Heart left ventricle (tissue), 16 donors: ENCODE results near the gene ITGB3. TPM values are rescaled to one million over a fixed set of nuclear protein-coding genes. Genes with fewer than 3 reads are reported as not detected.
A peak's percentile ranks its signal among the peaks of the same experiment; 100 is the strongest.

Experiments used
- ATAC-seq, 4 donors: fragments of 200-7000 bp; cut with Tn5 transposase; one replicate each; pipeline ENCODE4 v1.9.1; 2020 to 2022; ENCODE audit warnings: moderate library complexity in 4 of 4, mild to moderate bottlenecking in 3 of 4, moderate number of reproducible peaks in 1 of 4
- DNase-seq, 5 donors: peaks; one replicate each; pipeline ENCODE4 v3.0.0-alpha.2; 2020
- H3K27ac ChIP-seq, 12 donors: fragments of 200-600 bp; sonication (generic) in 4 of 12; one replicate each; pipeline versions ENCODE4 v1.5.0 to v1.8.0; 2016 to 2022; ENCODE audit warnings: mild to moderate bottlenecking in 2 of 12
- H3K27me3 ChIP-seq, 9 donors: fragments of 200-600 bp; sonication (generic) in 2 of 9; one replicate each; pipeline versions ENCODE4 v1.5.1 to v1.8.0; 2016 to 2022; ENCODE audit warnings: mild to moderate bottlenecking in 3 of 9
- H3K36me3 ChIP-seq, 9 donors: fragments of 200-600 bp; sonication (generic) in 2 of 9; one replicate each; pipeline versions ENCODE4 v1.5.0 to v1.8.0; 2018 to 2022; ENCODE audit warnings: mild to moderate bottlenecking in 2 of 9
- H3K4me1 ChIP-seq, 12 donors: fragments of 200-600 bp; sonication (generic) in 4 of 12; one replicate each; pipeline versions ENCODE4 v1.5.0 to v1.8.0; 2016 to 2022; ENCODE audit warnings: mild to moderate bottlenecking in 3 of 12
- H3K4me3 ChIP-seq, 12 donors: fragments of 200-600 bp; sonication (generic) in 4 of 12; one replicate each; pipeline versions ENCODE4 v1.5.0 to v1.8.0; 2017 to 2022; ENCODE audit warnings: mild to moderate bottlenecking in 9 of 12, moderate library complexity in 4 of 12
- H3K9me3 ChIP-seq, 12 donors: fragments of 200-600 bp; sonication (generic) in 4 of 12; one replicate each; pipeline versions ENCODE4 v1.5.0 to v1.8.0; 2016 to 2022; ENCODE audit warnings: mild to moderate bottlenecking in 1 of 12
- POLR2A ChIP-seq, 2 donors: fragments of 450-650 bp; IDR thresholded peaks; one replicate each; pipeline ENCODE4 v1.6.1; 2017; ENCODE audit warnings: antibody characterized with exemption in 2 of 2, mild to moderate bottlenecking in 2 of 2, moderate library complexity in 2 of 2
- WGBS, 4 donors: extraction: QIAGEN DNeasy Blood & Tissue Kit in 2 of 4; methylation state at CpG; one replicate each; pipeline versions ENCODE4 v1.1.5 to v1.1.7; 2013 to 2018; 5-methylcytosine and 5-hydroxymethylcytosine counted together
- intact Hi-C, 10 donors: fragments of 100-400 bp; cut with DNase I; formaldehyde crosslinking; loops; one replicate each; pipeline versions ENCODE4 v1.11.1 to v1.14.2; 2022
- polyA plus RNA-seq, 2 donors: library from polyadenylated mRNA; stranded (reverse); fragments of 200-250 nt; gene quantifications; one replicate each; pipeline ENCODE4 v1.2.3, GENCODE V29; 2013
- total RNA-seq, 9 donors: library from RNA; depleted of rRNA in 2 of 9; stranded (reverse); fragments of >200 nt in 2 of 9; fragmentation: NEBNext Ultra II Directional in 3 of 9; extraction: Animal tissue kit (Norgen Biotek cat#: 25700) in 3 of 9; gene quantifications; one replicate each; pipeline versions ENCODE4 v1.1.0 to v1.2.4, GENCODE V29; 2016 to 2023
- TF ChIP-seq, protein P1 (sequence below), 12 donors: fragments of 200-600 bp; sonication (generic) in 4 of 12; IDR thresholded peaks; one replicate each; pipeline versions ENCODE4 v1.5.0 to v1.8.0; 2018 to 2022; ENCODE audit warnings: antibody characterized with exemption in 12 of 12, mild to moderate bottlenecking in 5 of 12
- donor health status: ischemic (EF 13 %, LVEDD 7.1; RV severe dilation, severe dysfunction).
- donor health status: healthy with polysubstance abuse.
- donor health status: DM: no; HTN: yes; CAD: no.
- donor health status: DM: no; HTN: no; CAD: no.
- donor health status: ischemic (EF 25% LVEDD 6.9; RV normal size, moderate dysfunction).
- donor health status: ischemic (EF 25% LVEDD 5.7; RV mildly dilated, moderate dysfunction).
- donor health status: healthy.
- donor health status: DM: yes; HTN: yes; CAD: no.
- donor health status: ischemic (EF 35%, LVEDD 5.7; RV mildly dilated, moderate dysfunction).
- donor health status: nonischemic (EF 11% LVEDD 7.7; RV severe dilation, severe dysfunction).
- donor health status: DM: yes; HTN: yes; CAD: no.
- donor health status: PGD.
- donor health status: ischemic (EF 29% LVEDD 5.4; RV normal size, mild dysfunction).
- donor health status: nonischemic (EF 23%, LVEDD 6.1; RV moderate dilation, normal function).

Gene ITGB3
- total and polyA plus RNA-seq, 11 donors: 1.3 to 14.8 (median 4.8) TPM

GRCh38 chr17:47250855-47251254, 2.8 kb upstream of the ITGB3 start:
- peaks cover 0 to 25% (median 8%) of the 10 kb centered on the region in 12 donors for H3K4me1 ChIP-seq
- intact Hi-C loops: loop anchor here in 1 of 10 donors (5.0 kb wide), 1 partner anchor 51 kb away; no protein-coding TSS in a partner anchor
- H3K27me3 ChIP-seq: peaks cover 0 to 25% (median 0%) of the 10 kb centered on the region in 9 donors
- ATAC-seq (no peak), DNase-seq (no peak)
- H3K9me3 ChIP-seq: no peaks in the 10 kb centered on the region
- 67 to 95% (median 92%) methylated on average over 2 of the region's 2 CpGs for WGBS, 4 donors
- no peak overlapping the region for H3K27ac ChIP-seq
- H3K4me3 ChIP-seq: no peak overlapping the region
- H3K36me3 ChIP-seq: no peaks in the 10 kb centered on the region
- no peak for TF ChIP-seq POLR2A (IDR thresholded peaks at IDR 0.05)
- TF ChIP-seq, protein P1, sequence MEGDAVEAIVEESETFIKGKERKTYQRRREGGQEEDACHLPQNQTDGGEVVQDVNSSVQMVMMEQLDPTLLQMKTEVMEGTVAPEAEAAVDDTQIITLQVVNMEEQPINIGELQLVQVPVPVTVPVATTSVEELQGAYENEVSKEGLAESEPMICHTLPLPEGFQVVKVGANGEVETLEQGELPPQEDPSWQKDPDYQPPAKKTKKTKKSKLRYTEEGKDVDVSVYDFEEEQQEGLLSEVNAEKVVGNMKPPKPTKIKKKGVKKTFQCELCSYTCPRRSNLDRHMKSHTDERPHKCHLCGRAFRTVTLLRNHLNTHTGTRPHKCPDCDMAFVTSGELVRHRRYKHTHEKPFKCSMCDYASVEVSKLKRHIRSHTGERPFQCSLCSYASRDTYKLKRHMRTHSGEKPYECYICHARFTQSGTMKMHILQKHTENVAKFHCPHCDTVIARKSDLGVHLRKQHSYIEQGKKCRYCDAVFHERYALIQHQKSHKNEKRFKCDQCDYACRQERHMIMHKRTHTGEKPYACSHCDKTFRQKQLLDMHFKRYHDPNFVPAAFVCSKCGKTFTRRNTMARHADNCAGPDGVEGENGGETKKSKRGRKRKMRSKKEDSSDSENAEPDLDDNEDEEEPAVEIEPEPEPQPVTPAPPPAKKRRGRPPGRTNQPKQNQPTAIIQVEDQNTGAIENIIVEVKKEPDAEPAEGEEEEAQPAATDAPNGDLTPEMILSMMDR (IDR thresholded peaks at IDR 0.05): no peak

- 81 to 100% (median 95%) methylated on average over 1 of the region's 1 CpG for WGBS, 4 donors
- peaks cover 0 to 27% (median 8%) of the 10 kb centered on the region in 12 donors for H3K4me1 ChIP-seq
- no peak overlapping the region for H3K27ac ChIP-seq
- no peaks in the 10 kb centered on the region for H3K36me3 ChIP-seq
- H3K4me3 ChIP-seq: no peak overlapping the region
- H3K27me3 ChIP-seq: peaks cover 0 to 25% (median 0%) of the 10 kb centered on the region in 9 donors
- DNase-seq (no peak), ATAC-seq (no peak)
- no peaks in the 10 kb centered on the region for H3K9me3 ChIP-seq
- intact Hi-C loops: loop anchor here in 1 of 10 donors (5.0 kb wide), 1 partner anchor 51 kb away; no protein-coding TSS in a partner anchor
- TF ChIP-seq, protein P1 (IDR thresholded peaks at IDR 0.05): no peak
- TF ChIP-seq POLR2A (IDR thresholded peaks at IDR 0.05): no peak
Measured at GRCh38 chr17:47251421-47251940, 2.1 kb upstream of the ITGB3 start.

DNA sequence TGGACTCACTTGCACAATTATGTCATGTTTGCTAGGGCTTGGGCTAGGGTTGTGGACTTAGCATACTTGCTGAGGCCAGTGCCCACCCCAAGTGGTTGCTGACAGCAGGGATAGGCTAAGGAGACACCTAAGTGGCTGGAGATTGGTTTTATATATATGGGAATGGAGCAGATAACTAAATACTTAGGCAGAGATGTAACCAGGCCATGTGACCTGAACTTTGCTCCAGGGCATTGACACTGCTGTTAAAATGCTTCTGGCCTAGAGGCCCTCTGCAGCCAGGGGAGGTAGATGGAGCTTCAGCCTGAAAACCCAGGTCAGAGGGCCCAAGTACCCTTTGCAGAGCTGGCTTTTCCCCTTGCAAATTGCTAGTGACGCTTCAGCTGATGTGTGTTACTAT, 1.4 kb upstream of the ITGB3 start:
- TF ChIP-seq POLR2A (IDR thresholded peaks at IDR 0.05): no peak
- TF ChIP-seq, protein P1 (IDR thresholded peaks at IDR 0.05): no peak
- Histone ChIP-seq H3K9me3 (no peaks in the 10 kb centered on the region), H3K27ac (no peak overlapping the region), H3K4me1 (peaks cover 0 to 27% (median 8%) of the 10 kb centered on the region in 12 donors), H3K4me3 (no peak overlapping the region), H3K36me3 (no peaks in the 10 kb centered on the region), H3K27me3 (peaks cover 0 to 25% (median 0%) of the 10 kb centered on the region in 9 donors)
- intact Hi-C loops: loop anchor here in 2 of 10 donors (2.0 to 5.0 kb wide), 2 partner anchors 35 to 50 kb away; no protein-coding TSS in a partner anchor
- ATAC-seq (no peak), DNase-seq (no peak)
- 62 to 93% (median 85%) methylated on average over 1 of the region's 1 CpG for WGBS, 4 donors

DNA sequence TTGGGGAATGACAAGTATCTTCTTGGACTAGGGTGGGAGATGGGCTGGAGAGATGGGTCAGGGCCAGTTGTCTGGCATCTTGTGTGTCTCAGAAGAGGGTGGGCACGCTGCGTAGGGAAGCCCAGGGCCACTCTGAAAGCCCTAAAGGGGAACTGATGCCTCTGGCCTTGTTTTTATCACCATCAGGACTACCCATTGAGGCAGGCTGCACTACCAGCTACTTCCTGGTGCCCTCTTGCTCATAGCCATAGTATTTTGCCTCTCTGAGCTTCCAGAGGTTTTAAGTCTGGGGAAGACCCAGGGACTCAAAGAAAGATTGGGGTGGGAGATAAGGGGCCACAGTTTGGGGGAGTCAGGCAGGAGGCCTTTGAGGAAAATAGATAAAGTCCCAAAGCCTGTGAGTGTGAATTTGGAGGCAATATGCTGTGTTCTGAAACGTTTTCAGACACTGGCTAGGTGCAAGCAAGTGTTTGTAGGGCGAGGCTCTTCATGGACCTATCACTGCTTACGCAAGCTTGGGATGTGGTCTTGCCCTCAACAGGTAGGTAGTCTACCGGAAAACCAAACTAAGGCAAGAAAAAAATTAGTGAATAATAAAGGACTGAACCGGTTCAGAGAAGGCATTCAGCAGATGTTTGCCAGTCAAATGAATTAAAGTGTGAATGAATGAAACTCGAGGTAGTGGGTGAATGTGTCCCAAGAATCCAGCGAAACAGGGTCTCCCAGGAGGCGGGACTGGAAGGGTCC, 688 bp upstream of the ITGB3 start:
- no peak for TF ChIP-seq POLR2A (IDR thresholded peaks at IDR 0.05)
- TF ChIP-seq, protein P1 (IDR thresholded peaks at IDR 0.05): no peak
- DNase-seq (no peak), ATAC-seq (no peak)
- WGBS, 4 donors: 70 to 76% (median 74%) methylated on average over 10 of the region's 10 CpGs
- Histone ChIP-seq H3K9me3 (no peaks in the 10 kb centered on the region), H3K27me3 (peaks cover 0 to 25% (median 0%) of the 10 kb centered on the region in 9 donors), H3K4me1 (peaks cover 0 to 28% (median 9%) of the 10 kb centered on the region in 12 donors), H3K4me3 (peak overlapping the region; percentile 61 to 88 (median 80)), H3K36me3 (no peaks in the 10 kb centered on the region), H3K27ac (peak overlapping the region in 10 of 12 donors; percentile 51 to 93 (median 78))
- intact Hi-C loops: loop anchor here in 2 of 10 donors (2.0 to 5.0 kb wide), 2 partner anchors 34 to 49 kb away; no protein-coding TSS in a partner anchor
